Nephron (organoid): Measurements from ENCODE around the gene SLC52A3.
A peak's percentile ranks its signal among the peaks of the same experiment; 100 is the strongest.

ENCODE experiments used
- H3K27ac Mint-ChIP-seq, 3 experiments: 2 replicates each; pipeline ENCODE4 v1.8.0; 2020; ENCODE audit warnings: mixed read lengths in 3 of 3, mild to moderate bottlenecking in 2 of 3, moderate library complexity in 1 of 3
- H3K27me3 Mint-ChIP-seq: 2 replicates; pipeline ENCODE4 v1.8.0; 2021; ENCODE audit warnings: low read depth, mild to moderate bottlenecking, moderate library complexity, mixed read lengths
- H3K36me3 Mint-ChIP-seq: 2 replicates; pipeline ENCODE4 v1.8.0; 2020; ENCODE audit warnings: low read depth, mixed read lengths
- H3K4me1 Mint-ChIP-seq: 2 replicates; pipeline ENCODE4 v1.8.0; 2020; ENCODE audit warnings: mixed read lengths
- H3K4me3 Mint-ChIP-seq, 3 experiments: 2 replicates each; pipeline ENCODE4 v1.8.0; 2020; ENCODE audit warnings: mild to moderate bottlenecking in 3 of 3, mixed read lengths in 3 of 3, moderate library complexity in 2 of 3
- H3K9me3 Mint-ChIP-seq: 2 replicates; pipeline ENCODE4 v1.8.0; 2020; ENCODE audit warnings: mixed read lengths
- CTCF ChIP-seq, 3 experiments: fragments of 200-600 bp; sonication (generic); IDR thresholded peaks; one replicate each; pipeline ENCODE4 v1.5.0; 2021; ENCODE audit warnings: antibody characterized with exemption in 3 of 3; ENCODE audit not compliant: unreplicated experiment in 3 of 3

The SLC52A3 gene

GRCh38 chr20:787825-788224, 19.5 kb upstream of the SLC52A3 start:
- H3K27me3 Mint-ChIP-seq: peaks cover 9% of the 10 kb centered on the region
- H3K4me1 Mint-ChIP-seq: no peaks in the 10 kb centered on the region
- peak overlapping the region in 1 of 3 experiments; percentile 35 for H3K27ac Mint-ChIP-seq
- peaks cover 16% of the 10 kb centered on the region for H3K9me3 Mint-ChIP-seq
- no peak for TF ChIP-seq CTCF (IDR thresholded peaks at IDR 0.05; ENCODE audit: unreplicated experiment in 3 of 3)
- no peak overlapping the region for H3K4me3 Mint-ChIP-seq
- no peaks in the 10 kb centered on the region for H3K36me3 Mint-ChIP-seq

- no peak for TF ChIP-seq CTCF (IDR thresholded peaks at IDR 0.05; ENCODE audit: unreplicated experiment in 3 of 3)
- Mint-ChIP-seq H3K4me3 (no peak overlapping the region), H3K36me3 (no peaks in the 10 kb centered on the region), H3K9me3 (peaks cover 10% of the 10 kb centered on the region), H3K4me1 (no peaks in the 10 kb centered on the region), H3K27ac (no peak overlapping the region), H3K27me3 (peaks cover 9% of the 10 kb centered on the region)
Observed at GRCh38 chr20:779771-780170, 11.5 kb upstream of the SLC52A3 start.

GRCh38 chr20:776165-776564, 7.9 kb upstream of the SLC52A3 start:
- TF ChIP-seq CTCF (IDR thresholded peaks at IDR 0.05; ENCODE audit: unreplicated experiment in 3 of 3): no peak
- H3K27me3 Mint-ChIP-seq: peaks cover 16% of the 10 kb centered on the region
- H3K4me1 Mint-ChIP-seq: no peaks in the 10 kb centered on the region
- no peaks in the 10 kb centered on the region for H3K36me3 Mint-ChIP-seq
- H3K4me3 Mint-ChIP-seq: no peak overlapping the region
- H3K9me3 Mint-ChIP-seq: peaks cover 2% of the 10 kb centered on the region
- H3K27ac Mint-ChIP-seq: no peak overlapping the region

- TF ChIP-seq CTCF (IDR thresholded peaks at IDR 0.05; ENCODE audit: unreplicated experiment in 3 of 3): no peak
- no peaks in the 10 kb centered on the region for H3K36me3 Mint-ChIP-seq
- peak overlapping the region in 1 of 3 experiments; percentile 17 for H3K4me3 Mint-ChIP-seq
- H3K4me1 Mint-ChIP-seq: no peaks in the 10 kb centered on the region
- peaks cover 16% of the 10 kb centered on the region for H3K27me3 Mint-ChIP-seq
- no peak overlapping the region for H3K27ac Mint-ChIP-seq
- peaks cover 2% of the 10 kb centered on the region for H3K9me3 Mint-ChIP-seq
Observed at GRCh38 chr20:775679-776135, 7.4 kb upstream of the SLC52A3 start.

GRCh38 chr20:774660-775057, 6.4 kb upstream of the SLC52A3 start:
- H3K36me3 Mint-ChIP-seq: no peaks in the 10 kb centered on the region
- H3K27me3 Mint-ChIP-seq: peaks cover 16% of the 10 kb centered on the region
- no peak overlapping the region for H3K4me3 Mint-ChIP-seq

More at GRCh38 chr20:774660-775057, 6.4 kb upstream of the SLC52A3 start:
- no peaks in the 10 kb centered on the region for H3K4me1 Mint-ChIP-seq
- H3K27ac Mint-ChIP-seq: no peak overlapping the region
- TF ChIP-seq CTCF (IDR thresholded peaks at IDR 0.05; ENCODE audit: unreplicated experiment in 3 of 3): no peak
- no peaks in the 10 kb centered on the region for H3K9me3 Mint-ChIP-seq
